Ascending aorta (tissue), 2 donors: ENCODE data around the gene DOK1. TPM values are rescaled to one million over a fixed set of nuclear protein-coding genes. Genes with fewer than 3 reads are reported as not detected.

Experiments used
- DNase-seq, 2 donors: peaks; one replicate each; pipeline ENCODE4 v3.0.0-alpha.2; 2019; ENCODE audit warnings: low spot score in 2 of 2
- H3K27ac ChIP-seq, 2 donors: fragments of 200-600 bp; sonication (generic); one replicate each; pipeline ENCODE4 v1.5.1; 2016 to 2017; ENCODE audit warnings: mild to moderate bottlenecking in 1 of 2
- H3K27me3 ChIP-seq: fragments of 200-600 bp; sonication (generic); one replicate; pipeline ENCODE4 v1.5.1; 2017
- H3K36me3 ChIP-seq, 2 donors: fragments of 200-600 bp; sonication (generic); one replicate each; pipeline ENCODE4 v1.5.1; 2016
- H3K4me1 ChIP-seq, 2 donors: fragments of 200-600 bp; sonication (generic); one replicate each; pipeline ENCODE4 v1.5.1; 2016 to 2017; ENCODE audit warnings: mild to moderate bottlenecking in 1 of 2
- H3K4me3 ChIP-seq, 2 donors: fragments of 200-600 bp; sonication (generic); one replicate each; pipeline ENCODE4 v1.5.1; 2016 to 2017; ENCODE audit warnings: mild to moderate bottlenecking in 1 of 2
- H3K9me3 ChIP-seq, 2 donors: fragments of 200-600 bp; sonication (generic); one replicate each; pipeline ENCODE4 v1.5.1; 2016
- CTCF ChIP-seq, 3 experiments: fragments of 200-600 bp in 2 of 3; fragments of 450-650 bp in 1 of 3; sonication (generic) in 2 of 3; IDR thresholded peaks; one replicate each; pipeline ENCODE4 v1.5.1; 2016 to 2019; ENCODE audit warnings: antibody characterized with exemption in 3 of 3, mild to moderate bottlenecking in 1 of 3, moderate library complexity in 1 of 3
- intact Hi-C: fragments of 100-400 bp; cut with DNase I; formaldehyde crosslinking; loops from one replicate; pipeline ENCODE4 v1.15.1; 2023
- total RNA-seq: library from RNA; depleted of rRNA; stranded (reverse); fragments of >200 nt; gene quantifications from one replicate; pipeline ENCODE4 v1.1.0, GENCODE V29; 2016

Gene DOK1
- 68.1 TPM for total RNA-seq

- no peaks in the 10 kb centered on the region for H3K27me3 ChIP-seq
Measured at GRCh38 chr2:74553892-74554819, at the start of gene DOK1, which contains the start of gene LOXL3. DOK1 (plus strand) TSS chr2:74554720; CDS start chr2:74554755, 35 bp downstream. LOXL3 (minus strand) TSS chr2:74553942; CDS start chr2:74552634, 1,308 bp downstream.

GRCh38 chr2:74505448-74506246, 48.9 kb upstream of the DOK1 start:
- no peaks in the 10 kb centered on the region for H3K9me3 ChIP-seq
- H3K4me1 ChIP-seq, result peaks cover 3 to 24% of the 10 kb centered on the region in 2 donors
- intact Hi-C loops, result loop anchor here (2.0 to 5.0 kb wide), 2 partner anchors 51 to 332 kb away; partner anchors contain the start of gene INO80B
- no peak overlapping the region for H3K27ac ChIP-seq
- H3K4me3 ChIP-seq, result no peak overlapping the region
- peaks cover 7 to 14% of the 10 kb centered on the region in 2 donors for H3K36me3 ChIP-seq
- DNase-seq, result no peak
- H3K27me3 ChIP-seq, result no peaks in the 10 kb centered on the region
- TF ChIP-seq CTCF (IDR thresholded peaks at IDR 0.05), result no peak

More at GRCh38 chr2:74553892-74554819, at the start of gene DOK1, which contains the start of gene LOXL3:
- H3K9me3 ChIP-seq, result no peaks in the 10 kb centered on the region
- peak within 1 kb of the TSS; percentile 90 to 94 for H3K27ac ChIP-seq
- peak within 1 kb of the TSS; percentile 69 to 75 for H3K4me3 ChIP-seq
- H3K4me1 ChIP-seq, result peaks cover 5 to 20% of the 10 kb centered on the region in 2 donors
- TF ChIP-seq CTCF (IDR thresholded peaks at IDR 0.05), result peak in 1 of 3 experiments; percentile 9
- no peaks in the 10 kb centered on the region for H3K36me3 ChIP-seq
- intact Hi-C loops, result loop anchor here (1.0 to 2.0 kb wide), 4 partner anchors 25 to 71 kb away; partner anchors contain the start of genes AUP1, HTRA2, PCGF1 and TTC31
- DNase-seq, result peak; percentile 50 to 94

GRCh38 chr2:74507145-74507925, 47.2 kb upstream of the DOK1 start, which contains the start of gene PCGF1:
PCGF1 (minus strand) TSS chr2:74507695; CDS start chr2:74507668, 27 bp downstream.
- no peaks in the 10 kb centered on the region for H3K27me3 ChIP-seq
- peaks cover 3 to 24% of the 10 kb centered on the region in 2 donors for H3K4me1 ChIP-seq
- intact Hi-C loops, result loop anchor here (1.0 to 5.0 kb wide), 7 partner anchors 22 to 330 kb away; partner anchors contain the start of genes AUP1, DOK1, HTRA2 and INO80B

GRCh38 chr2:74507926-74508520, 46.5 kb upstream of the DOK1 start:
- no peak for DNase-seq
- Histone ChIP-seq H3K27me3 (peaks cover 3% of the 10 kb centered on the region), H3K4me1 (peaks cover 3 to 24% of the 10 kb centered on the region in 2 donors), H3K4me3 (peak overlapping the region; percentile 76 to 78), H3K27ac (peak overlapping the region; percentile 99), H3K36me3 (peaks cover 7 to 14% of the 10 kb centered on the region in 2 donors), H3K9me3 (no peaks in the 10 kb centered on the region)
- intact Hi-C loops, result loop anchor here (1.0 to 5.0 kb wide), 7 partner anchors 21 to 329 kb away; partner anchors contain the start of genes AUP1, DOK1, HTRA2 and INO80B
- no peak for TF ChIP-seq CTCF (IDR thresholded peaks at IDR 0.05)

More at GRCh38 chr2:74507145-74507925, 47.2 kb upstream of the DOK1 start, which contains the start of gene PCGF1:
- peaks cover 7 to 14% of the 10 kb centered on the region in 2 donors for H3K36me3 ChIP-seq
- peak within 1 kb of the TSS; percentile 99 for H3K27ac ChIP-seq
- peak; percentile 97 to 99 for DNase-seq
- H3K9me3 ChIP-seq, result no peaks in the 10 kb centered on the region
- H3K4me3 ChIP-seq, result peak within 1 kb of the TSS; percentile 76 to 78
- TF ChIP-seq CTCF (IDR thresholded peaks at IDR 0.05), result peak in 2 of 3 experiments; percentile 19 to 27
